D721Med (cell line): ENCODE results near the gene NFIA.

ENCODE experiments used
- DNase-seq: peaks from one replicate; pipeline ENCODE4 v3.0.0; 2011; ENCODE audit warnings: low spot score; ENCODE audit not compliant: insufficient read length
- FAIRE-seq: peaks from 2 replicates; lab custom pipeline; 2011; peaks lifted over from hg19 to GRCh38; lab: Jason Lieb, UNC
- CTCF ChIP-seq: IDR thresholded peaks from 2 replicates; pipeline ENCODE4 v1.5.1; 2012; ENCODE audit warnings: mild to moderate bottlenecking, control low read depth; ENCODE audit not compliant: insufficient read depth; ENCODE audit errors: missing control alignments

The NFIA gene

GRCh38 chr1:61149010-61149860 lies 66.9 kb downstream of the NFIA start:
- DNase-seq (no peak), FAIRE-seq (no peak)
- no peak for TF ChIP-seq CTCF

DNA sequence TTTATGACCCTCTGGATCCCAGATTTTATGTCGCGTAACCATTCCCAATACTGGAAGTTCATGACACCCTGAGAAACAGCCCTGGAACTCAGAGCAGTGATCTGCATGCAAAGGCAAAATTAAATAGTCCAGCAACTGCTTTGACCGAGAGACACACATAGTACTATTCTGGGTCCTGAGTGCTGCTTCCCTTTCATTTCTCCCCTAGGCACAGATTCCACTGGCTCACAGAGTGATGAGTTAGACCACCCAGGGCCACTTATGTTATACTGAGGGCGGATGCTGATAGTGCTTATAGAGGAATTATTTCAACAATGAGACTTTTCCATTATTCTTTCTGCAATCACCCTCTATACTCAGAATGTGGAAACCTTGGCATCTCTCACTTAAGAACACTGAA lies 69.2 kb downstream of the NFIA start:
- no peak for TF ChIP-seq CTCF
- DNase-seq (no peak), FAIRE-seq (no peak)

GRCh38 chr1:61152066-61152465 lies 69.7 kb downstream of the NFIA start:
- no peak for FAIRE-seq
- no peak for TF ChIP-seq CTCF
- DNase-seq: no peak

GRCh38 chr1:61152469-61153105 lies 70.2 kb downstream of the NFIA start:
- no peak for DNase-seq
- FAIRE-seq: no peak
- TF ChIP-seq CTCF: no peak

- FAIRE-seq (no peak), DNase-seq (no peak)
- no peak for TF ChIP-seq CTCF
Measured at GRCh38 chr1:61156576-61157467, 74.5 kb downstream of the NFIA start.

DNA sequence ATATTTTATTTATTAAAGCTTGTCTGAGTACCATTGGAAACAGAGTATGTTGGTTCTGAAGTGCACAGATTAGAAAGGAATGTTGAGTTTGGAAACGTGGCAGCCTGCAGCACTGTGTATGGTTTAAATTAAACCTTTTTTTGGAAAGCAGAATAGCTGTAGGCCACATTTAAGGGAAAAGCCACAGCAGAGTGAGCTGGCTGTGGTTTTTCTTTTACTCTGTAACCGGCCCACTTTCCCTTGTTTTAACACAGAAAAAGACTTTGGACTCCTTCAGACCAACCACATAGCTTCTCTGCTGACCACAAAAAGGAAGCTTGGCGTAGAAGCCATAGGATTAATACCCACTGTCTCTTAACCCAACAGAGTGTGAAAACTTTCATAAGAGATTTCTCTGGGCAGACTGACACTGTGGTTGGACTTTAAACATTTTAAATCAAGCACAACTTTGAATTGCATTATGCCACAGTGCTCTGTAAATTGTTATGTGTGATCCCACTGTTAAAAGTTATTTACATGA lies 75.2 kb downstream of the NFIA start:
- DNase-seq: no peak
- FAIRE-seq: no peak

More for the DNA sequence above, 75.2 kb downstream of the NFIA start:
- TF ChIP-seq CTCF: no peak
